ENCODE measurements around the gene KRTAP12-4.

KRTAP12-4 gene

GRCh38 chr21:44606495-44606894, 48.0 kb downstream of the KRTAP12-4 start:
- DNase-seq, result no peak

Data from stimulated activated naive CD4-positive, alpha-beta T cell (primary cell).